ENCODE data around the gene FLRT2. TPM values are rescaled to one million over a fixed set of nuclear protein-coding genes. Genes with fewer than 3 reads are reported as not detected.

Gene FLRT2
- total and polyA plus RNA-seq, 2 donors (not counting 1 experiment from before 2014, with no cell fraction given) = not detected

- H3K4me1 Mint-ChIP-seq = no peaks in the 10 kb centered on the region
- no peak for DNase-seq
- H4K20me1 ChIP-seq (ENCODE audit: control insufficient read depth, insufficient read depth, low read length, poor library complexity, severe bottlenecking) = no peaks in the 10 kb centered on the region
- H3K27me3 ChIP-seq (replicated peaks in 1 of 4; ENCODE audit: control extremely low read depth in 1 of 4, control insufficient read depth in 3 of 4, insufficient read depth in 4 of 4, low read length in 3 of 4) = no peaks in the 10 kb centered on the region
- H3K9ac ChIP-seq (ENCODE audit: low read length) = no peak overlapping the region
- no peak overlapping the region for H3K27ac ChIP-seq (ENCODE audit: low read length in 2 of 2)
- H3K4me2 ChIP-seq (replicated peaks; ENCODE audit: low read depth, low read length, poor library complexity, severe bottlenecking) = no peak overlapping the region
- TF ChIP-seq EZH2 (IDR thresholded peaks at IDR 0.05; ENCODE audit: borderline replicate concordance, insufficient read depth, low read depth, low read length, poor library complexity, severe bottlenecking) = no peak
- TF ChIP-seq, protein P1, sequence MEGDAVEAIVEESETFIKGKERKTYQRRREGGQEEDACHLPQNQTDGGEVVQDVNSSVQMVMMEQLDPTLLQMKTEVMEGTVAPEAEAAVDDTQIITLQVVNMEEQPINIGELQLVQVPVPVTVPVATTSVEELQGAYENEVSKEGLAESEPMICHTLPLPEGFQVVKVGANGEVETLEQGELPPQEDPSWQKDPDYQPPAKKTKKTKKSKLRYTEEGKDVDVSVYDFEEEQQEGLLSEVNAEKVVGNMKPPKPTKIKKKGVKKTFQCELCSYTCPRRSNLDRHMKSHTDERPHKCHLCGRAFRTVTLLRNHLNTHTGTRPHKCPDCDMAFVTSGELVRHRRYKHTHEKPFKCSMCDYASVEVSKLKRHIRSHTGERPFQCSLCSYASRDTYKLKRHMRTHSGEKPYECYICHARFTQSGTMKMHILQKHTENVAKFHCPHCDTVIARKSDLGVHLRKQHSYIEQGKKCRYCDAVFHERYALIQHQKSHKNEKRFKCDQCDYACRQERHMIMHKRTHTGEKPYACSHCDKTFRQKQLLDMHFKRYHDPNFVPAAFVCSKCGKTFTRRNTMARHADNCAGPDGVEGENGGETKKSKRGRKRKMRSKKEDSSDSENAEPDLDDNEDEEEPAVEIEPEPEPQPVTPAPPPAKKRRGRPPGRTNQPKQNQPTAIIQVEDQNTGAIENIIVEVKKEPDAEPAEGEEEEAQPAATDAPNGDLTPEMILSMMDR (IDR thresholded peaks at IDR 0.05) = no peak
- WGBS (ENCODE audit: insufficient coverage) = no CpG with 5 or more reads among the region's 1 CpG
- no peak overlapping the region for H3K27ac Mint-ChIP-seq
- no peaks in the 10 kb centered on the region for H3K27me3 Mint-ChIP-seq
- H3K4me1 ChIP-seq (ENCODE audit: control insufficient read depth in 2 of 2, insufficient read depth in 2 of 2, low read length in 2 of 2) = no peaks in the 10 kb centered on the region
- CTCF ChIA-PET = no interaction called here
- no peaks in the 10 kb centered on the region for H3K79me2 ChIP-seq (ENCODE audit: control insufficient read depth, insufficient read depth, low read length)
- ATAC-seq (ENCODE audit: low read depth) = no peak
- H3K4me3 ChIP-seq (ENCODE audit: control extremely low read depth in 1 of 5, extremely low read depth in 1 of 5, insufficient read depth in 1 of 5, low read depth in 2 of 5, low read length in 4 of 5) = no peak overlapping the region
- POLR2A ChIA-PET = no interaction called here
- no peak overlapping the region for H3K4me3 Mint-ChIP-seq
- intact Hi-C loops (cut with micrococcal nuclease) = no loop called here
- H3K9me3 ChIP-seq (ENCODE audit: control extremely low read depth in 1 of 3, control insufficient read depth in 2 of 3, insufficient read depth in 1 of 3, low read length in 2 of 3) = no peaks in the 10 kb centered on the region
- no peak overlapping the region for H2AFZ ChIP-seq (ENCODE audit: insufficient read depth, low read depth, low read length, poor library complexity, severe bottlenecking)
- no peaks in the 10 kb centered on the region for H3K9me3 Mint-ChIP-seq (ENCODE audit: insufficient read depth)
- H3K36me3 ChIP-seq (replicated peaks in 1 of 2; ENCODE audit: control extremely low read depth in 1 of 2, control insufficient read depth in 1 of 2, extremely low read depth in 1 of 2, insufficient read depth in 2 of 2, low read length in 1 of 2) = no peaks in the 10 kb centered on the region
These were observed 71.7 kb downstream of the FLRT2 start for GRCh38 chr14:85601690-85602089.

GRCh38 chr14:85602345-85602744 lies 72.4 kb downstream of the FLRT2 start:
- H2AFZ ChIP-seq (ENCODE audit: insufficient read depth, low read depth, low read length, poor library complexity, severe bottlenecking) = no peak overlapping the region
- H3K36me3 ChIP-seq (replicated peaks in 1 of 2; ENCODE audit: control extremely low read depth in 1 of 2, control insufficient read depth in 1 of 2, extremely low read depth in 1 of 2, insufficient read depth in 2 of 2, low read length in 1 of 2) = no peaks in the 10 kb centered on the region
- H3K79me2 ChIP-seq (ENCODE audit: control insufficient read depth, insufficient read depth, low read length) = no peaks in the 10 kb centered on the region
- H3K9ac ChIP-seq (ENCODE audit: low read length) = no peak overlapping the region
- H3K27me3 ChIP-seq (replicated peaks in 1 of 4; ENCODE audit: control extremely low read depth in 1 of 4, control insufficient read depth in 3 of 4, insufficient read depth in 4 of 4, low read length in 3 of 4) = no peaks in the 10 kb centered on the region
- ChIA-PET POLR2A (no interaction called here), CTCF (no interaction called here)
- DNase-seq = no peak
- intact Hi-C loops (cut with micrococcal nuclease) = no loop called here
- Mint-ChIP-seq H3K4me1 (no peaks in the 10 kb centered on the region), H3K4me3 (no peak overlapping the region), H3K27me3 (no peaks in the 10 kb centered on the region), H3K27ac (no peak overlapping the region), H3K9me3 (ENCODE audit: insufficient read depth) (no peaks in the 10 kb centered on the region)
- no peak overlapping the region for H3K4me2 ChIP-seq (replicated peaks; ENCODE audit: low read depth, low read length, poor library complexity, severe bottlenecking)
- no peak overlapping the region for H3K4me3 ChIP-seq (ENCODE audit: control extremely low read depth in 1 of 5, extremely low read depth in 1 of 5, insufficient read depth in 1 of 5, low read depth in 2 of 5, low read length in 4 of 5)
- H3K27ac ChIP-seq (ENCODE audit: low read length in 2 of 2) = no peak overlapping the region
- H4K20me1 ChIP-seq (ENCODE audit: control insufficient read depth, insufficient read depth, low read length, poor library complexity, severe bottlenecking) = no peaks in the 10 kb centered on the region
- no peaks in the 10 kb centered on the region for H3K9me3 ChIP-seq (ENCODE audit: control extremely low read depth in 1 of 3, control insufficient read depth in 2 of 3, insufficient read depth in 1 of 3, low read length in 2 of 3)
- WGBS (ENCODE audit: insufficient coverage) = 92% methylated on average over 6 of the region's 6 CpGs
- no peaks in the 10 kb centered on the region for H3K4me1 ChIP-seq (ENCODE audit: control insufficient read depth in 2 of 2, insufficient read depth in 2 of 2, low read length in 2 of 2)
- no peak for TF ChIP-seq EZH2 (IDR thresholded peaks at IDR 0.05; ENCODE audit: borderline replicate concordance, insufficient read depth, low read depth, low read length, poor library complexity, severe bottlenecking)
- TF ChIP-seq, protein P1 (IDR thresholded peaks at IDR 0.05) = no peak
- ATAC-seq (ENCODE audit: low read depth) = no peak

Data from B cell (primary cell).